ENCODE data around the gene PLD5. TPM values are rescaled to one million over a fixed set of nuclear protein-coding genes. Genes with fewer than 3 reads are reported as not detected.
"Not testable (repeated sequence)": the region's sequence is repeated elsewhere in the genome, so short reads cannot be mapped to it uniquely, and the experiment has no call there.

Gene PLD5
- total and polyA plus RNA-seq, 7 experiments from 2014 or later: not detected

DNA sequence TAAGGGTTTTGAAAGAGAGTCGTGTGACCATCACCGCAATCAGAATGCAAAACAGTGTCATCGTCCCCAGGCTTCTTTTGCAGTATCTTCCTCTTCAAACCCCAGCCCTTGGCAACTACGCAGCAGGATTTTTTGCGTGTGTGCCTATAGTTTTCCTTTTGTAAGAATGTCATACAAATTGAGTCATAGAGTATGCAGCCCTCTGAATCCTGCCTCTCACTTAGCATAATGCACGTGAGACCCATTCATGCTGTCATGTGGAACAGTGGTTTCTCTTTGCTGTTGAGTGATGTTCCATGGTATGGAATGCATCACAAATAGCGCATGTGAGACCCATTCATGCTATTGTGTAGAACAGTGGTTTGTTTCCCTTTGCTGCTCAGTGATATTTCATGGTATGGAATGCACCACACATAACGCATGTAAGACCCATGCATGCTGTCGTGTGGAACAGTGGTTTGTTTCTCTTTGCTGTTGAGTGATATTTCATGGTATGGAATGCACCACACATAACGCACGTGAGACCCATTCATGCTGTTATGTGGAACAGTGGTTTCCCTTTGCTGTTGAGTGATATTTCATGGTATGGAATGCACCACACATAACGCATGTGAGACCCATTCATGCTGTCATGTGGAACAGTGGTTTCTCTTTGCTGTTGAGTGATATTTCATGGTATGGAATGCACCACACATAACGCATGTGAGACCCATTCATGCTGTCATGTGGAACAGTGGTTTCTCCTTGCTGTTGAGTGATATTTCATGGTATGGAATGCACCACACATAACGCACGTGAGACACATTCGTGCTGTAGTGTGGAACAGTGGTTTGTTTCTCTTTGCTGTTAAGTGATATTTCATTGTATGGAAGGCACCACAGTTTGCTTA lies 299.4 kb downstream of the PLD5 start:
- H3K27ac ChIP-seq (ENCODE audit: low read depth, low read length); H3K4me1 ChIP-seq (ENCODE audit: control insufficient read depth in 2 of 2, insufficient read depth in 2 of 2, low read length in 2 of 2); H3K4me3 ChIP-seq (ENCODE audit: low read length); H3K4me3 Mint-ChIP-seq; H3K9me3 Mint-ChIP-seq; H3K27me3 ChIP-seq (ENCODE audit: control insufficient read depth in 2 of 2, insufficient read depth in 2 of 2, low read length in 2 of 2); H3K27ac Mint-ChIP-seq; intact Hi-C loops (cut with micrococcal nuclease); H3K4me1 Mint-ChIP-seq; H3K36me3 ChIP-seq (ENCODE audit: control insufficient read depth in 2 of 3, insufficient read depth in 3 of 3, low read length in 3 of 3); CTCF ChIA-PET; ATAC-seq; H3K9me3 ChIP-seq (ENCODE audit: control insufficient read depth in 2 of 3, low read length in 3 of 3); DNase-seq; H3K36me3 Mint-ChIP-seq; POLR2A ChIA-PET: not testable (repeated sequence)
- H3K27me3 Mint-ChIP-seq: peaks cover 0 to 14% (median 0%) of the 10 kb centered on the region in 5 donors

DNA sequence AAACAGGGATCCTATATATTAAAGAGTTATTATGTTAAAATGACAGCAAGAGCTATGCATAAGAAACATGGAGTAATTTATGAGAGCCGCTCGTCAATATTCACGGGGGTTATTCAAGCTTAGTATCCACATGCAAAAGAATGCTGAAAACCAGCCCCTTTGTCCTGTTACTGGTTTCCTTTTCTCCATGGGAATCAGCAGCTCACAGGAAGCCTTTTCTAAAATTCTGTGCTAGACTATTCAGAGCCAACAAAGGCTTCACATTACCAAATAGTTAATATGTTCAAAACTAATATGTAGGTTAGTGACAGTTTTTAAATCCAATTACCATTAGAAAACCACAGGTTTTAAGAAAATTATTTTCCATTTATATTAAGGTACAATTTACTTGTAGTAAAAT lies 300.0 kb downstream of the PLD5 start:
- H3K27ac ChIP-seq (ENCODE audit: low read depth, low read length): no peak overlapping the region
- Mint-ChIP-seq H3K4me3 (no peak overlapping the region), H3K4me1 (no peaks in the 10 kb centered on the region), H3K27me3 (peaks cover 0 to 10% (median 0%) of the 10 kb centered on the region in 5 donors), H3K27ac (no peak overlapping the region), H3K36me3 (no peaks in the 10 kb centered on the region), H3K9me3 (peaks cover 0 to 3% (median 0%) of the 10 kb centered on the region in 11 donors)
- H3K9me3 ChIP-seq (ENCODE audit: control insufficient read depth in 2 of 3, low read length in 3 of 3): no peaks in the 10 kb centered on the region
- no peaks in the 10 kb centered on the region for H3K36me3 ChIP-seq (ENCODE audit: control insufficient read depth in 2 of 3, insufficient read depth in 3 of 3, low read length in 3 of 3)
- ATAC-seq (no peak), DNase-seq (no peak)
- intact Hi-C loops (cut with micrococcal nuclease): no loop called here
- CTCF ChIA-PET: no interaction called here
- no peak overlapping the region for H3K4me3 ChIP-seq (ENCODE audit: low read length)
- POLR2A ChIA-PET: no interaction called here
- H3K27me3 ChIP-seq (ENCODE audit: control insufficient read depth in 2 of 2, insufficient read depth in 2 of 2, low read length in 2 of 2): no peaks in the 10 kb centered on the region
- no peaks in the 10 kb centered on the region for H3K4me1 ChIP-seq (ENCODE audit: control insufficient read depth in 2 of 2, insufficient read depth in 2 of 2, low read length in 2 of 2)

- no peaks in the 10 kb centered on the region for H3K36me3 ChIP-seq (ENCODE audit: control insufficient read depth in 2 of 3, insufficient read depth in 3 of 3, low read length in 3 of 3)
- H3K27me3 ChIP-seq (ENCODE audit: control insufficient read depth in 2 of 2, insufficient read depth in 2 of 2, low read length in 2 of 2): no peaks in the 10 kb centered on the region
- no peak for ATAC-seq
- ChIA-PET POLR2A (no interaction called here), CTCF (no interaction called here)
- no peak overlapping the region for H3K27ac ChIP-seq (ENCODE audit: low read depth, low read length)
- H3K9me3 ChIP-seq (ENCODE audit: control insufficient read depth in 2 of 3, low read length in 3 of 3): peaks cover 0 to 4% (median 0%) of the 10 kb centered on the region in 3 experiments
- no peak for DNase-seq
- no peak overlapping the region for H3K4me3 ChIP-seq (ENCODE audit: low read length)
- Mint-ChIP-seq H3K27me3 (peaks cover 0 to 6% (median 0%) of the 10 kb centered on the region in 5 donors), H3K9me3 (peaks cover 0 to 21% (median 3%) of the 10 kb centered on the region in 11 donors), H3K4me3 (no peak overlapping the region), H3K4me1 (no peaks in the 10 kb centered on the region), H3K27ac (no peak overlapping the region), H3K36me3 (no peaks in the 10 kb centered on the region)
- intact Hi-C loops (cut with micrococcal nuclease): no loop called here
- H3K4me1 ChIP-seq (ENCODE audit: control insufficient read depth in 2 of 2, insufficient read depth in 2 of 2, low read length in 2 of 2): no peaks in the 10 kb centered on the region
Observed at GRCh38 chr1:242219905-242220304, 304.6 kb downstream of the PLD5 start.

DNA sequence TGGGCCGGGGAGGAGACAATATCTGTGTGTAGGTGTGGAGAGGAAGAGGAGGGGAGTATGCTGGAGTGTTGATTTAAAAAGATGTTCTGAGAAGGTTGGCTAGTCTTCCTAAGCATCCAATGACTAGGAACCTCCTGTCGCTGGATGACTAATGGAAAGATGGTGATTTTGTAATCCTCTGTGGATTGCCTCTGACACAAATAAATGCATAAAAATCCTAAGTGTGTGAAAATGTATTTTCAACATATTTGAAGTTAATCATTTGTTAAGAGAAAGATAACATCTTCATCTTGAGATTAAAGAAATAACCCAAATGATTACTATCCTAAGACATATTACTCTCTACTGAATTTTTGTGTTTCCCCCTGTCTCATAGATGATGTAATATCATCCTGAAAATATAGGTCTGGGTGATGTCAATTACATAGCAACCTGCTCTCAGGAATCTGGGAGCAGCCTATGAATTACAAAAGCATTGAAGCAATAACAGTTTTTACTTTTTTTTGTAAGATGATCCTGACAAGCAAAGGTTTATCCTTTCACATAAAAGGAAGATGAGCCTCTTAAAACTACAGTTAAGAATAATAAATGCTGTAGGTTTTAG lies 305.1 kb downstream of the PLD5 start:
- Histone ChIP-seq H3K36me3 (ENCODE audit: control insufficient read depth in 2 of 3, insufficient read depth in 3 of 3, low read length in 3 of 3) (no peaks in the 10 kb centered on the region), H3K9me3 (ENCODE audit: control insufficient read depth in 2 of 3, low read length in 3 of 3) (peaks cover 0 to 4% (median 0%) of the 10 kb centered on the region in 3 experiments), H3K4me3 (ENCODE audit: low read length) (no peak overlapping the region), H3K27me3 (ENCODE audit: control insufficient read depth in 2 of 2, insufficient read depth in 2 of 2, low read length in 2 of 2) (no peaks in the 10 kb centered on the region), H3K27ac (ENCODE audit: low read depth, low read length) (no peak overlapping the region), H3K4me1 (ENCODE audit: control insufficient read depth in 2 of 2, insufficient read depth in 2 of 2, low read length in 2 of 2) (no peaks in the 10 kb centered on the region)
- POLR2A ChIA-PET: no interaction called here
- intact Hi-C loops (cut with micrococcal nuclease): no loop called here
- ATAC-seq (no peak), DNase-seq (no peak)
- Mint-ChIP-seq H3K27ac (no peak overlapping the region), H3K4me1 (no peaks in the 10 kb centered on the region), H3K4me3 (no peak overlapping the region), H3K9me3 (peaks cover 0 to 21% (median 3%) of the 10 kb centered on the region in 11 donors), H3K36me3 (no peaks in the 10 kb centered on the region), H3K27me3 (peaks cover 0 to 6% (median 0%) of the 10 kb centered on the region in 5 donors)
- CTCF ChIA-PET: no interaction called here

GRCh38 chr1:242216368-242216767 lies 308.1 kb downstream of the PLD5 start:
- Histone ChIP-seq H3K9me3 (ENCODE audit: control insufficient read depth in 2 of 3, low read length in 3 of 3) (peaks cover 0 to 4% (median 0%) of the 10 kb centered on the region in 3 experiments), H3K27ac (ENCODE audit: low read depth, low read length) (no peak overlapping the region), H3K27me3 (ENCODE audit: control insufficient read depth in 2 of 2, insufficient read depth in 2 of 2, low read length in 2 of 2) (no peaks in the 10 kb centered on the region), H3K4me3 (ENCODE audit: low read length) (no peak overlapping the region), H3K4me1 (ENCODE audit: control insufficient read depth in 2 of 2, insufficient read depth in 2 of 2, low read length in 2 of 2) (no peaks in the 10 kb centered on the region), H3K36me3 (ENCODE audit: control insufficient read depth in 2 of 3, insufficient read depth in 3 of 3, low read length in 3 of 3) (no peaks in the 10 kb centered on the region)
- intact Hi-C loops (cut with micrococcal nuclease): no loop called here
- no peak for DNase-seq
- ATAC-seq: no peak
- Mint-ChIP-seq H3K4me1 (no peaks in the 10 kb centered on the region), H3K36me3 (no peaks in the 10 kb centered on the region), H3K9me3 (peaks cover 0 to 21% (median 3%) of the 10 kb centered on the region in 11 donors), H3K4me3 (no peak overlapping the region), H3K27me3 (peaks cover 0 to 14% (median 4%) of the 10 kb centered on the region in 5 donors), H3K27ac (no peak overlapping the region)
- CTCF ChIA-PET: no interaction called here
- POLR2A ChIA-PET: no interaction called here

DNA sequence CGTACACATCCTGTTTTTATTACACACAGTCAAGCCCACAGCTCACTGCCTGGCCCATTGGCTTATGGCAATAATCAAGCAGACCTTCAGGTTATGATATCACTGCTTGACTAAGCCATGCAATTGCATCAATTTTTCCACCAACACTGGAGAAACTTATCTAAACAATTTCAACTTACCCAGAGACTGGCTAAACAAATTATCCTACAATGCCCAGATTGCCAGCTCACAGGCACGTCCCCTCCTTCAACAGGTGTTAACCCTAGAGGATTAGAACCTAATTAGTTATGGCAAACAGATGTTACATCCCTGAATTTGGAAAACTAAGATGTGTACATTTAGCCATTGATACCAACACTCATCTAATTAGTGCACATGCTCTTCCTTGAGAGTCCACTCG lies 310.0 kb downstream of the PLD5 start:
- H3K9me3 ChIP-seq (ENCODE audit: control insufficient read depth in 2 of 3, low read length in 3 of 3); H3K27me3 ChIP-seq (ENCODE audit: control insufficient read depth in 2 of 2, insufficient read depth in 2 of 2, low read length in 2 of 2); H3K4me1 Mint-ChIP-seq; intact Hi-C loops (cut with micrococcal nuclease); H3K36me3 ChIP-seq (ENCODE audit: control insufficient read depth in 2 of 3, insufficient read depth in 3 of 3, low read length in 3 of 3); CTCF ChIA-PET; H3K4me1 ChIP-seq (ENCODE audit: control insufficient read depth in 2 of 2, insufficient read depth in 2 of 2, low read length in 2 of 2); POLR2A ChIA-PET; H3K36me3 Mint-ChIP-seq; ATAC-seq; DNase-seq; H3K27ac Mint-ChIP-seq; H3K4me3 ChIP-seq (ENCODE audit: low read length); H3K4me3 Mint-ChIP-seq; H3K27ac ChIP-seq (ENCODE audit: low read depth, low read length): not testable (repeated sequence)
- Mint-ChIP-seq H3K27me3 (peaks cover 0 to 14% (median 11%) of the 10 kb centered on the region in 5 donors), H3K9me3 (peaks cover 0 to 21% (median 4%) of the 10 kb centered on the region in 11 donors)

DNA sequence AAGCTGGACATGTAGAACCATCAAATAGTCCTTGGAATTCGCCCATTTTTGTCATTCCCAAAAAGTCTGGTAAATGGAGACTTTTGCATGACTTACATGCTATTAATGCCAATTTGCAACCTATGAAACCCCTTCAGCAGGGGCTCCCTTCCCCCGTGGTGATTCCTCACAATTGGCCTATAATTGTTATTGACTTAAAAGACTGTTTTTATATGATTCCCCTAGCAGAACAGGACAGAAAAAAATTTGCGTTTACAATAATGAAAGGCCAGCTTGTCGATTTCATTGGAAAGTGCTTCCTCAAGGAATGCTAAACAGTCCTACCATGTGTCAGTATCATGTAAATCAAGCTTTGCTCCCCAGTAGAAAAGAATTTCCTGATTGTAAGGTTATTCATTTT lies 311.5 kb downstream of the PLD5 start:
- intact Hi-C loops (cut with micrococcal nuclease); H3K36me3 ChIP-seq (ENCODE audit: control insufficient read depth in 2 of 3, insufficient read depth in 3 of 3, low read length in 3 of 3); POLR2A ChIA-PET; H3K4me3 ChIP-seq (ENCODE audit: low read length); ATAC-seq; H3K27ac Mint-ChIP-seq; H3K36me3 Mint-ChIP-seq; DNase-seq; H3K4me1 Mint-ChIP-seq; H3K4me1 ChIP-seq (ENCODE audit: control insufficient read depth in 2 of 2, insufficient read depth in 2 of 2, low read length in 2 of 2); H3K9me3 ChIP-seq (ENCODE audit: control insufficient read depth in 2 of 3, low read length in 3 of 3); H3K27ac ChIP-seq (ENCODE audit: low read depth, low read length); H3K27me3 ChIP-seq (ENCODE audit: control insufficient read depth in 2 of 2, insufficient read depth in 2 of 2, low read length in 2 of 2); CTCF ChIA-PET; H3K4me3 Mint-ChIP-seq: not testable (repeated sequence)
- H3K27me3 Mint-ChIP-seq: peaks cover 0 to 19% (median 11%) of the 10 kb centered on the region in 5 donors
- peaks cover 0 to 21% (median 4%) of the 10 kb centered on the region in 11 donors for H3K9me3 Mint-ChIP-seq
